Calu3 (cell line): Measurements from ENCODE around the gene ZPLD1. TPM values are rescaled to one million over a fixed set of nuclear protein-coding genes. Genes with fewer than 3 reads are reported as not detected.

ENCODE experiments used
- BruUV-seq: library from RNA; stranded (reverse); fragments of 400-500 nt; replicated peaks from 2 replicates; lab custom pipeline; 2021; lab: Mats Ljungman, UMichigan
- CTCF ChIA-PET: fragments of 300-600 bp; sonication (Branson Sonifier 250); formaldehyde crosslinking; loops from one replicate; lab custom pipeline; 2022; ENCODE audit warnings: antibody characterized with exemption; lab: Charles Lee
- DNase-seq: peaks from one replicate; pipeline ENCODE4 v3.0.0; 2022
- H3K27ac Mint-ChIP-seq: one replicate; pipeline ENCODE4 v1.8.0; 2022; ENCODE audit warnings: mixed read lengths; ENCODE audit not compliant: unreplicated experiment
- H3K27me3 Mint-ChIP-seq: one replicate; pipeline ENCODE4 v1.8.0; 2022; ENCODE audit warnings: mixed read lengths; ENCODE audit not compliant: unreplicated experiment
- H3K36me3 Mint-ChIP-seq: one replicate; pipeline ENCODE4 v1.8.0; 2022; ENCODE audit warnings: mild to moderate bottlenecking, moderate library complexity, mixed read lengths; ENCODE audit not compliant: insufficient read depth, unreplicated experiment
- H3K4me1 Mint-ChIP-seq: one replicate; pipeline ENCODE4 v1.8.0; 2022; ENCODE audit warnings: mild to moderate bottlenecking, low read depth, mixed read lengths; ENCODE audit not compliant: unreplicated experiment
- H3K4me3 Mint-ChIP-seq: one replicate; pipeline ENCODE4 v1.8.0; 2022; ENCODE audit warnings: mild to moderate bottlenecking, low read depth, moderate library complexity, mixed read lengths; ENCODE audit not compliant: unreplicated experiment
- H3K9me3 Mint-ChIP-seq: one replicate; pipeline ENCODE4 v1.8.0; 2022; ENCODE audit warnings: low read depth, mixed read lengths; ENCODE audit not compliant: unreplicated experiment
- CTCF ChIP-seq: fragments of 200-600 bp; IDR thresholded peaks from one replicate; pipeline ENCODE4 v1.8.0; 2022; ENCODE audit warnings: antibody characterized with exemption; ENCODE audit not compliant: unreplicated experiment
- intact Hi-C: fragments of 100-400 bp; cut with micrococcal nuclease; formaldehyde crosslinking; loops from one replicate; pipeline ENCODE4 v1.10.0; 2022; ENCODE audit not compliant: unreplicated experiment
- total RNA-seq: library from RNA; stranded (reverse); gene quantifications from 2 replicates; pipeline ENCODE4 v1.2.3, GENCODE V29; 2022

The ZPLD1 gene
- total RNA-seq, 1 experiment from 2014 or later = 0.64 TPM

DNA sequence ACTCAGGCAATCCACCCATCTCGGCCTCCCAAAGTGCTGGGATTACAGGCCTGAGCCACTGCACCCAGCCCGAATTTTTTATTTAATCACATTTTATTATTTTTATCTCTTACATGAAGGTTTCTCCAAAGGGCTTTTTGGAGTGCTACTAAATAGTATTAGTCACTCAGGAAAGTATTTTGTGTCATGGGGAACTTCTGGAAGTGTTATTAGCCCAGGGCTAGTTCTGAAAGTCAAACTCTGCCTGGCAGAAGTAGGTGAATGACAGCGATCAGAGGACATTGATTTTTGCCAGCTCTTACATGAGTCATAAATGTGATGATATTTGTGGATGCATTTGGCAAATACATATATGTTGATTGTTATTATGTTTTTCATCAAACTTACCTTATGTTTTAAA lies 48.7 kb downstream of the ZPLD1 start:
- CTCF ChIA-PET = no interaction called here
- no peak for TF ChIP-seq CTCF
- Mint-ChIP-seq H3K27ac (no peak overlapping the region), H3K27me3 (no peaks in the 10 kb centered on the region), H3K4me1 (no peaks in the 10 kb centered on the region), H3K36me3 (no peaks in the 10 kb centered on the region), H3K4me3 (no peak overlapping the region), H3K9me3 (no peaks in the 10 kb centered on the region)
- no peak for DNase-seq
- intact Hi-C loops = no loop called here
- no TSS peak for BruUV-seq

DNA sequence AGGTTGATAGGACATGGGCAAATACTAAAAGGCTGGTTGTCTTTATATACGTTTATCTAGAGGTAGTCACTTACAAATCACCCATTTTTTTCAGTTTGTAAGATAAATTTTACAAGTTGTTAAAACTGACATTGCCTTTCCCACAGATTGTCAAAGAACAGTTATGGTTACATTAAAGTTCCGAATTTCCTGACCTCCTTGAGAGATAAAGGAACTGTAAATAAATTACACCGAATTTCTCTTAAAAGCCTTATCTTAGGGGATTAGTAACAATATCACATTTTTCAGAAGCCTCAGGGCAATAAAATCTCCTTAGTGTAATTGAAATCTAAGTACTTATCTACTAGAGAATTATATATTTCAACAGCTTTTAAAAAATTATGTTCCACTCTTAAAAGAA lies 49.5 kb downstream of the ZPLD1 start:
- H3K9me3 Mint-ChIP-seq = no peaks in the 10 kb centered on the region
- intact Hi-C loops = no loop called here
- BruUV-seq = no TSS peak
- no peaks in the 10 kb centered on the region for H3K36me3 Mint-ChIP-seq
- H3K4me3 Mint-ChIP-seq = no peak overlapping the region
- no peak for TF ChIP-seq CTCF
- H3K4me1 Mint-ChIP-seq = no peaks in the 10 kb centered on the region
- DNase-seq = no peak
- H3K27ac Mint-ChIP-seq = no peak overlapping the region
- CTCF ChIA-PET = no interaction called here
- H3K27me3 Mint-ChIP-seq = no peaks in the 10 kb centered on the region

- BruUV-seq = no TSS peak
- H3K4me3 Mint-ChIP-seq = no peak overlapping the region
- no peak for TF ChIP-seq CTCF
- no peaks in the 10 kb centered on the region for H3K4me1 Mint-ChIP-seq
- H3K9me3 Mint-ChIP-seq = no peaks in the 10 kb centered on the region
- no peak overlapping the region for H3K27ac Mint-ChIP-seq
- no peaks in the 10 kb centered on the region for H3K36me3 Mint-ChIP-seq
- CTCF ChIA-PET = no interaction called here
- H3K27me3 Mint-ChIP-seq = no peaks in the 10 kb centered on the region
- intact Hi-C loops = no loop called here
- no peak for DNase-seq
Observed at GRCh38 chr3:102485701-102486100, 50.9 kb downstream of the ZPLD1 start.

- no peak for DNase-seq
- H3K27ac Mint-ChIP-seq = no peak overlapping the region
- CTCF ChIA-PET = no interaction called here
- no peaks in the 10 kb centered on the region for H3K36me3 Mint-ChIP-seq
- no peaks in the 10 kb centered on the region for H3K27me3 Mint-ChIP-seq
- BruUV-seq = no TSS peak
- intact Hi-C loops = loop anchor here (1.0 kb wide), 1 partner anchor 13 kb away; no protein-coding TSS in a partner anchor
- H3K4me3 Mint-ChIP-seq = no peak overlapping the region
- no peaks in the 10 kb centered on the region for H3K4me1 Mint-ChIP-seq
- TF ChIP-seq CTCF = no peak
- H3K9me3 Mint-ChIP-seq = no peaks in the 10 kb centered on the region
Observed at GRCh38 chr3:102488331-102488730, 53.5 kb downstream of the ZPLD1 start.
